Cardiac muscle cell (in vitro differentiated cells and primary cell): Measurements from ENCODE around the gene CEP170B. TPM values are rescaled to one million over a fixed set of nuclear protein-coding genes. Genes with fewer than 3 reads are reported as not detected.
A peak's percentile ranks its signal among the peaks of the same experiment; 100 is the strongest.

Source experiments
- DNase-seq, 2 donors: peaks; one replicate each; pipeline versions ENCODE4 v3.0.0 to v3.0.0-alpha.2; 2010 to 2017; ENCODE audit warnings: low read depth in 1 of 2, low spot score in 1 of 2
- H3K27ac ChIP-seq: fragments of 200-600 bp; sonication (generic); 2 replicates; pipeline ENCODE4 v1.5.1; 2016
- H3K27me3 ChIP-seq: fragments of 200-600 bp; sonication (generic); 2 replicates; pipeline ENCODE4 v1.6.0; 2016; ENCODE audit warnings: control low read depth
- H3K36me3 ChIP-seq: fragments of 200-600 bp; sonication (generic); 2 replicates; pipeline ENCODE4 v1.5.1; 2016; ENCODE audit warnings: control low read depth
- H3K4me1 ChIP-seq: fragments of 200-600 bp; sonication (generic); 2 replicates; pipeline ENCODE4 v1.8.1; 2017; ENCODE audit warnings: low read depth, mild to moderate bottlenecking, mixed run types
- H3K4me3 ChIP-seq: fragments of 200-600 bp; sonication (generic); 2 replicates; pipeline ENCODE4 v1.5.1; 2016; ENCODE audit warnings: mild to moderate bottlenecking
- H3K9me3 ChIP-seq: fragments of 200-600 bp; sonication (generic); 2 replicates; pipeline ENCODE4 v1.5.1; 2017; ENCODE audit warnings: low read depth, mild to moderate bottlenecking, control low read depth
- CTCF ChIP-seq: IDR thresholded peaks from 2 replicates; pipeline ENCODE4 v1.5.1; 2012; ENCODE audit warnings: low read depth, mild to moderate bottlenecking, low read length
- polyA plus RNA-seq: library from polyadenylated mRNA; unstranded; fragments of >200 nt; fragmentation: Nextera tagmentation; extraction: Ambion mirVana; gene quantifications from 2 replicates; pipeline ENCODE4 v1.2.1, GENCODE V29; 2016
- total RNA-seq: library from RNA; depleted of rRNA; stranded (reverse); fragments of >200 nt; gene quantifications from 2 replicates; pipeline ENCODE4 v1.2.3, GENCODE V29; 2016

The CEP170B gene
- total and polyA plus RNA-seq, 2 experiments from 2014 or later: 8.3 to 39.5 TPM

DNA sequence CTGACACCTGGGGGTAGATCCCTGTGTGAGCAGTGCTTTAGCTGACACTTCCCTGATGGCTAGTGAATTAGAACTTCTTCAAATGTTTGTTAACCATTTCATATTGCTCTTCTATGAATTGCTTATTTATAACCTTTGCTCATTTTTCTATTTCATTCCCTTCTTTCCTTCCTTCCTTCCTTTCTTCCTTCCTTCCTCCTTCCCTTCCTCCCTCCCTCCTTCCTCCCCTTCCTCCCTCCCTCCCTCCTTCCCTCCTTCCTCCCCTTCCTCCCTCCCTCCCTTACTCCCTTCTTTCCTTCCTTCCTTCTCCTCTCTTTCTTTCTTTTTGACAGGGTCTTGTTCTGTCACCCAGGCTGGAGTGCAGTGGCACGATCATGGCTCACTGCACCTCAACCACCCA, 23.3 kb upstream of the CEP170B start:
- H3K4me1 ChIP-seq: peaks cover 12% of the 10 kb centered on the region
- no peaks in the 10 kb centered on the region for H3K9me3 ChIP-seq
- DNase-seq: no peak
- TF ChIP-seq CTCF: no peak
- H3K27me3 ChIP-seq: peaks cover 45% of the 10 kb centered on the region
- no peaks in the 10 kb centered on the region for H3K36me3 ChIP-seq
- H3K4me3 ChIP-seq: no peak overlapping the region
- H3K27ac ChIP-seq: no peak overlapping the region

DNA sequence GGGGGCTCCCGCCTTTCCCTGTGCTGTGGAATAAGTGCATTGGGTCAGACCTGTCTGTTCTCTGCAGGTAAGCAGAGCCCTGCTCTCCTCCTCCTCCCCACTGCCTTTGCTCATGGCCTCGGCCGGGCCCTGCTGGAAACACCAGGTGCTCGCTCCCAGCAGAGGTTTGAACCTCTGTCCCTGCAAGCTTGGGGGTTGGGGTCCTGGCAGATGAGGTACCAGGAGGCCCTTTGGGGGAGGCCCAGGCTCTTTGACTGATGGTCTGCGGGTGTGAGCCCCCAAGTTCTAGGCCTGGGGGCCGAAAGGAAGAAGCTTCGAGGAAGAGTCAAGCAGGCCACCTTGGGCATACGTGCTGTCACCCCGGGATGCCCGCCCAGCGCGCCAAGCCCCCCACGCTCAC, 22.1 kb upstream of the CEP170B start:
- no peaks in the 10 kb centered on the region for H3K36me3 ChIP-seq
- no peak for TF ChIP-seq CTCF
- no peaks in the 10 kb centered on the region for H3K9me3 ChIP-seq
- no peak overlapping the region for H3K27ac ChIP-seq
- DNase-seq: no peak
- H3K27me3 ChIP-seq: peaks cover 45% of the 10 kb centered on the region
- no peak overlapping the region for H3K4me3 ChIP-seq
- H3K4me1 ChIP-seq: peaks cover 13% of the 10 kb centered on the region

- Histone ChIP-seq H3K36me3 (no peaks in the 10 kb centered on the region), H3K27me3 (peaks cover 45% of the 10 kb centered on the region), H3K9me3 (no peaks in the 10 kb centered on the region), H3K4me3 (peak overlapping the region; percentile 28), H3K4me1 (peaks cover 13% of the 10 kb centered on the region), H3K27ac (no peak overlapping the region)
- no peak for TF ChIP-seq CTCF
- peak in 1 of 2 donors; percentile 74 for DNase-seq
Measured at GRCh38 chr14:104843442-104844305, 21.4 kb upstream of the CEP170B start.

DNA sequence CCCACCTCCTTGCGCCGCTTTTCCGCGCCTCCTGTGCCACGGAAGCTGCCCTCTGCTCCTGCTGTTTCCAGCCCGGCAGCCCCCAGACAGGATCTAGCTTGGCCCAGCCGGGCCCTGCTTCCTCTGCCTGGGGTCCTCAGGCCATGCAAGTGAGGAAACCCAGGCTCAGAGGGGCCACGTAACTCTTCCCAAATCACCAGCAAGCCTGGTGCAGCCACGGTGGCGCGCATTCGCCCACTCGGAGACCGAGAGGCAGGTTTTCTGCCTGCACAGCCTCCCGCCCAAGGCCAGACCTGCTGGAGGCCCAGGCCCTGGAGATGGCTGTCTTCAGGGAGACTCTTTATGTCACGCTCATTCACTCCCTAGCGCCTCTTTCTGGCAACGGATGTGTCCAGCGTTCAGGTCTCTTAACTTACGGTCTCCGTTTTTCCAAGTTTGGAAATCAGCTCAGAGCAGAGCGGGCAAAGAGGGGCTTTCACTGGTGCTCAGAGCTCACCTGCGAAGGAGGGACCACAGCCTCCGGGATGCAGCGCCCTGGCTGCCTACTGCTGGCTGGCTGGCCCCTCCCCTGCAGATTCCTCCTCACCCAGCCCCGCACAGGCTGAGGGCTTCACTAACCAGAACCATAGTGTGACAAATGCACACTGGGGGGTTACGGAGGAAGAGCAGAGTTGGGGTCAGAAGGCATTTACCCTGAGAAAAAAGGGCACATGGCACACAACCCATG, 20.6 kb upstream of the CEP170B start:
- H3K36me3 ChIP-seq: no peaks in the 10 kb centered on the region
- peaks cover 13% of the 10 kb centered on the region for H3K4me1 ChIP-seq
- DNase-seq: no peak
- no peaks in the 10 kb centered on the region for H3K9me3 ChIP-seq
- H3K27ac ChIP-seq: no peak overlapping the region
- H3K27me3 ChIP-seq: peaks cover 45% of the 10 kb centered on the region
- H3K4me3 ChIP-seq: peak overlapping the region; percentile 28
- TF ChIP-seq CTCF: no peak

- no peak overlapping the region for H3K4me3 ChIP-seq
- no peak for TF ChIP-seq CTCF
- H3K27ac ChIP-seq: no peak overlapping the region
- H3K36me3 ChIP-seq: no peaks in the 10 kb centered on the region
- DNase-seq: no peak
- H3K9me3 ChIP-seq: no peaks in the 10 kb centered on the region
- peaks cover 13% of the 10 kb centered on the region for H3K4me1 ChIP-seq
- H3K27me3 ChIP-seq: peaks cover 45% of the 10 kb centered on the region
Measured at GRCh38 chr14:104845033-104845666, 19.9 kb upstream of the CEP170B start.
